ENCODE data around the gene CD226.
"Not testable (repeated sequence)": the region's sequence is repeated elsewhere in the genome, so short reads cannot be mapped to it uniquely, and the experiment has no call there.

Gene CD226

DNA sequence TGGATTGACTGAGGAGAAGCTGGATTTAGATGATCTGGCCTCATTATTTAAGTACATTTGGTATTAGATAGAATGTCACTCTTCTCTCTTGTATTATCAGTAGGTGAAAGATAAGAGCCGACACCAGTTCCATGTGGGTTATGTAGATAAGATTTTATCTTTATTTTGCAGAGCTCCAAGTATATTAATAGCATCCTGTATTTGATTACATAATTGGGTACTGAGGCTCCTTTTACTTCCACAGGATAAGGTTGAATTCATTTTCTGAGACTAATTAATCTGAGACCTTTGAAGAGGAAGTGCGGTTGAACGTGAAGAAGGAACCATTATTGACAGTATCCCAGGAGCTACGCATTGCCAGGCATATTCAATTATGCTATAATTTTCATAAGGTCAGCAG is 32.8 kb upstream of the CD226 start:
- Histone ChIP-seq H3K79me2 (ENCODE audit: insufficient read depth, low read length) (no peaks in the 10 kb centered on the region), H3K9me2 (replicated peaks; ENCODE audit: insufficient read depth, low read length) (no peaks in the 10 kb centered on the region), H3K36me3 (ENCODE audit: low read length) (no peaks in the 10 kb centered on the region), H3K4me3 (ENCODE audit: insufficient read depth, low read length, poor library complexity, severe bottlenecking) (no peak overlapping the region), H3K27me3 (ENCODE audit: low read length) (no peaks in the 10 kb centered on the region), H2AFZ (ENCODE audit: low read depth, low read length, severe bottlenecking) (no peak overlapping the region), H3K9ac (ENCODE audit: low read length) (no peak overlapping the region), H4K20me1 (ENCODE audit: low read depth, low read length) (no peaks in the 10 kb centered on the region), H3K4me2 (ENCODE audit: low read depth, low read length, poor library complexity, severe bottlenecking) (no peak overlapping the region), H3K9me3 (ENCODE audit: insufficient read depth, low read length) (no peaks in the 10 kb centered on the region), H3F3A (ENCODE audit: insufficient read depth) (no peaks in the 10 kb centered on the region), H3K27ac (ENCODE audit: low read depth, low read length) (no peak overlapping the region)
- TF ChIP-seq, protein P1, sequence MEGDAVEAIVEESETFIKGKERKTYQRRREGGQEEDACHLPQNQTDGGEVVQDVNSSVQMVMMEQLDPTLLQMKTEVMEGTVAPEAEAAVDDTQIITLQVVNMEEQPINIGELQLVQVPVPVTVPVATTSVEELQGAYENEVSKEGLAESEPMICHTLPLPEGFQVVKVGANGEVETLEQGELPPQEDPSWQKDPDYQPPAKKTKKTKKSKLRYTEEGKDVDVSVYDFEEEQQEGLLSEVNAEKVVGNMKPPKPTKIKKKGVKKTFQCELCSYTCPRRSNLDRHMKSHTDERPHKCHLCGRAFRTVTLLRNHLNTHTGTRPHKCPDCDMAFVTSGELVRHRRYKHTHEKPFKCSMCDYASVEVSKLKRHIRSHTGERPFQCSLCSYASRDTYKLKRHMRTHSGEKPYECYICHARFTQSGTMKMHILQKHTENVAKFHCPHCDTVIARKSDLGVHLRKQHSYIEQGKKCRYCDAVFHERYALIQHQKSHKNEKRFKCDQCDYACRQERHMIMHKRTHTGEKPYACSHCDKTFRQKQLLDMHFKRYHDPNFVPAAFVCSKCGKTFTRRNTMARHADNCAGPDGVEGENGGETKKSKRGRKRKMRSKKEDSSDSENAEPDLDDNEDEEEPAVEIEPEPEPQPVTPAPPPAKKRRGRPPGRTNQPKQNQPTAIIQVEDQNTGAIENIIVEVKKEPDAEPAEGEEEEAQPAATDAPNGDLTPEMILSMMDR (IDR thresholded peaks at IDR 0.05; ENCODE audit: insufficient read depth, low read length, poor library complexity, severe bottlenecking), result no peak
- TF ChIP-seq EZH2phosphoT487 (conservative IDR thresholded peaks at IDR 0.05; ENCODE audit: low read length), result no peak

DNA sequence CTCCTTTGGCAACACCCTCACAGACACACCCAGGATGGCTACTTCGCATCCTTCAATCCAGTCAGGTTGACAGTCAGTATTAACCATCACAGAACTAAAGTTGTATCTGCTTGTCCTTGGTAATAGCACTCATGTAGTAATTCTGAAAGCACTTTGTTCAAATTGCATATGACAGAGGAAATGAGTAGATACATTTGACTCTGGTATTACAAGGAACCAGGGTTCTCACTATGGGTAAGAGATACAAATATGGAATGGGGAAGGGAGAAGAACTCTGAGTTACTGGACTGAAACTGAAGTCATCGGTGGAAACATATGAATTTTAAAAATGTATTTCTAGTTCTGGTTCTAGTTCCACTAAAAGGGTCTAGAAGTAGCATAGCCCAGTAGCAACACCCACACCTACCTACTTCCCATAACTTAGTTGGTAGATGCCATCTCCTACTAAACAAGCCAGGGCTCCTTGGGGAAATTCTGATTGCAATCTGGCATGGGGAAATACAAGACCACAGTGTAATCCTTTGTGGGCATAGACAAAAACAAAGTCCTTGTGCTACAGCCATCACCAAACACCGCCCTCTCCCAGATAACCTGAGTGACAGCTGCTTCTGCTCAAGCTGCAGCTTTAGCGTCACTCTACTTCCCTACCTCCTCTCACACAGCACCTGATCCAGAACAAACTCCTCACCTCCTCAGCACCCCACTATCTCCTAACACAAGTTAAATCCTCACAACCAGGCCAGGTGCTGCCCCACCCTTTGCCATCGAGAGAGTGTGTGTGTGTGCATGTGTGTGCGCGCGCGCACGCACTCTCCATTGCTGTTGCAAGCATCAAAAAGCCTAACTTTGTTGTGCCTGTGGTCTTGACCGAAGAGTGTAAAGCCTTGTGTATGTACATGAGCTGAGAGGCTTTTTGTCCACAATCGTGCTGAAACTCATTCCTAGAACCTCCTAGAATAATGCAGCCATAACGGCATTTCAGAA is 31.4 kb upstream of the CD226 start:
- Histone ChIP-seq H3K9me2 (replicated peaks; ENCODE audit: insufficient read depth, low read length) (no peaks in the 10 kb centered on the region), H3F3A (ENCODE audit: insufficient read depth) (no peaks in the 10 kb centered on the region), H3K9ac (ENCODE audit: low read length) (no peak overlapping the region), H3K79me2 (ENCODE audit: insufficient read depth, low read length) (no peaks in the 10 kb centered on the region), H2AFZ (ENCODE audit: low read depth, low read length, severe bottlenecking) (no peak overlapping the region), H4K20me1 (ENCODE audit: low read depth, low read length) (no peaks in the 10 kb centered on the region), H3K36me3 (ENCODE audit: low read length) (no peaks in the 10 kb centered on the region), H3K27ac (ENCODE audit: low read depth, low read length) (no peak overlapping the region), H3K27me3 (ENCODE audit: low read length) (no peaks in the 10 kb centered on the region), H3K9me3 (ENCODE audit: insufficient read depth, low read length) (no peaks in the 10 kb centered on the region), H3K4me2 (ENCODE audit: low read depth, low read length, poor library complexity, severe bottlenecking) (no peak overlapping the region), H3K4me3 (ENCODE audit: insufficient read depth, low read length, poor library complexity, severe bottlenecking) (no peak overlapping the region)
- TF ChIP-seq EZH2phosphoT487 (conservative IDR thresholded peaks at IDR 0.05; ENCODE audit: low read length), result no peak
- TF ChIP-seq, protein P1 (IDR thresholded peaks at IDR 0.05; ENCODE audit: insufficient read depth, low read length, poor library complexity, severe bottlenecking), result no peak

DNA sequence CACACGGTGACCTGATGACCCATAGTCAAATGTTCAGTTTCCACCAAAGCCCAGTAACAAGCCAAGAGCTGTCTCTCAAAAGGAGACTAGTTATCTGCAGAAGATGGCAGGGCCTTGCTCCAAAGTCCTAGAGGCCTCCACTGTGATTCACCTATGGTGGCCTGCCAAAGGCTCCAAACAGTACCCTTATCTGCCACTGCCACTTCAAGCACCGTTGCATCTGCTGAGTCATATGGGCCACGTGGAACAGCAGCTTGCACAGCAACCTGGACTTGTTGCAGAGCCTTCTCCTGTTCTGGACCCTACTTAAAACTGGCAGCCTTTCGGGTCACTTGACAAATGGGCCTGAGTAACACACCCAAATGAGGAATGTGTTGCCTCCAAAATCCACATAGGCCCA is 27.6 kb upstream of the CD226 start:
- not testable (repeated sequence) for H3F3A ChIP-seq (ENCODE audit: insufficient read depth); H3K4me2 ChIP-seq (ENCODE audit: low read depth, low read length, poor library complexity, severe bottlenecking); H3K4me3 ChIP-seq (ENCODE audit: insufficient read depth, low read length, poor library complexity, severe bottlenecking)

DNA sequence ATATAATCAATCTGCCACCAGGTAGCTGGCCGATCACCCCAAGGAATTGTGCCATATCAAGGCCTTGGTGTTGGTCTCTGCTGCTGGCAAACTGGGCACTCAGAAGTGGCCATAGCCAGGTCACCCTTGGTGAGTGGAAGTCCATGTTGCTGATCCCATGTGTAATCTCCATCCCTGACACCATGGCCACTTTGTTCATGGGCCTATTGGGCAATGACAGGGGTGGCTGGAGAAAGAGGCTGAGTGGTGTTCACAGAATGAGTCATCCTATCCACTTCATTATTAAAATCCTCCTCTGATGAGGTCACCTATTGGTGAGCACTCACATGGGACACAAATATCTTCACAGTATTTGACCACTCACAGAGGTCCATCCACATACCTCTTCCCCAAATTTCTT is 26.7 kb upstream of the CD226 start:
- Histone ChIP-seq H3K79me2 (ENCODE audit: insufficient read depth, low read length) (no peaks in the 10 kb centered on the region), H3K27ac (ENCODE audit: low read depth, low read length) (no peak overlapping the region), H3K36me3 (ENCODE audit: low read length) (no peaks in the 10 kb centered on the region), H4K20me1 (ENCODE audit: low read depth, low read length) (no peaks in the 10 kb centered on the region), H3K9ac (ENCODE audit: low read length) (no peak overlapping the region), H3K4me2 (ENCODE audit: low read depth, low read length, poor library complexity, severe bottlenecking) (no peak overlapping the region), H2AFZ (ENCODE audit: low read depth, low read length, severe bottlenecking) (no peak overlapping the region), H3F3A (ENCODE audit: insufficient read depth) (no peaks in the 10 kb centered on the region), H3K9me3 (ENCODE audit: insufficient read depth, low read length) (no peaks in the 10 kb centered on the region), H3K9me2 (replicated peaks; ENCODE audit: insufficient read depth, low read length) (no peaks in the 10 kb centered on the region), H3K27me3 (ENCODE audit: low read length) (no peaks in the 10 kb centered on the region), H3K4me3 (ENCODE audit: insufficient read depth, low read length, poor library complexity, severe bottlenecking) (no peak overlapping the region)
- TF ChIP-seq, protein P1 (IDR thresholded peaks at IDR 0.05; ENCODE audit: insufficient read depth, low read length, poor library complexity, severe bottlenecking), result no peak
- TF ChIP-seq EZH2phosphoT487 (conservative IDR thresholded peaks at IDR 0.05; ENCODE audit: low read length), result no peak

More for the DNA sequence above, 27.6 kb upstream of the CD226 start:
- not testable (repeated sequence) for H3K79me2 ChIP-seq (ENCODE audit: insufficient read depth, low read length); H3K9me2 ChIP-seq (replicated peaks; ENCODE audit: insufficient read depth, low read length); H4K20me1 ChIP-seq (ENCODE audit: low read depth, low read length); H3K9ac ChIP-seq (ENCODE audit: low read length); H3K9me3 ChIP-seq (ENCODE audit: insufficient read depth, low read length); H3K36me3 ChIP-seq (ENCODE audit: low read length); H2AFZ ChIP-seq (ENCODE audit: low read depth, low read length, severe bottlenecking); H3K27me3 ChIP-seq (ENCODE audit: low read length); H3K27ac ChIP-seq (ENCODE audit: low read depth, low read length)

All from SU-DHL-6 (cell line).